A673 (cell line): ENCODE data around the gene HIBCH. TPM values are rescaled to one million over a fixed set of nuclear protein-coding genes. Genes with fewer than 3 reads are reported as not detected.
"Not testable (repeated sequence)": the region's sequence is repeated elsewhere in the genome, so short reads cannot be mapped to it uniquely, and the experiment has no call there.

ENCODE experiments used
- BruUV-seq: library from RNA; stranded (reverse); fragments of 400-500 nt; replicated peaks from 2 replicates; lab custom pipeline; 2021; lab: Mats Ljungman, UMichigan
- CTCF ChIA-PET: fragments of 300-600 bp; sonication (Branson Sonifier 250); formaldehyde crosslinking; loops from one replicate; lab custom pipeline; 2022; ENCODE audit warnings: antibody characterized with exemption; lab: Charles Lee
- POLR2A ChIA-PET: fragments of 300-600 bp; sonication (Branson Sonifier 250); formaldehyde crosslinking; loops from one replicate; lab custom pipeline; 2022; ENCODE audit warnings: antibody characterized with exemption; ENCODE audit not compliant: low non-redundant PET; lab: Charles Lee
- DNase-seq: peaks from one replicate; pipeline ENCODE4 v3.0.0-alpha.2; 2015; ENCODE audit warnings: low spot score
- H3K27ac ChIP-seq: fragments of 200-600 bp; sonication (generic); 2 replicates; pipeline ENCODE4 v1.5.1; 2016; ENCODE audit warnings: mixed run types, low read depth, mild to moderate bottlenecking, mixed read lengths, antibody characterized with exemption, low read length; ENCODE audit not compliant: poor library complexity, severe bottlenecking
- H3K27me3 ChIP-seq: fragments of 200-600 bp; sonication (generic); replicated peaks from 2 replicates; pipeline ENCODE4 v1.6.1; 2017; ENCODE audit warnings: mixed run types, low read depth, mild to moderate bottlenecking, mixed read lengths, antibody characterized with exemption, low read length; ENCODE audit not compliant: insufficient read depth, poor library complexity
- H3K36me3 ChIP-seq: fragments of 200-600 bp; sonication (generic); 2 replicates; pipeline ENCODE4 v1.6.1; 2016; ENCODE audit warnings: mixed run types, mild to moderate bottlenecking, mixed read lengths, antibody characterized with exemption, low read length; ENCODE audit not compliant: insufficient read depth, poor library complexity, severe bottlenecking
- H3K4me1 ChIP-seq: fragments of 200-600 bp; sonication (generic); 2 replicates; pipeline ENCODE4 v1.6.1; 2017; ENCODE audit warnings: mixed run types, mild to moderate bottlenecking, mixed read lengths, antibody characterized with exemption, low read length; ENCODE audit not compliant: insufficient read depth, poor library complexity, severe bottlenecking
- H3K4me3 ChIP-seq: fragments of 200-600 bp; sonication (generic); 2 replicates; pipeline ENCODE4 v1.5.1; 2016; ENCODE audit warnings: low read depth, mixed run types, mild to moderate bottlenecking, mixed read lengths, low read length; ENCODE audit not compliant: poor library complexity, severe bottlenecking
- H3K9me3 ChIP-seq: fragments of 200-600 bp; sonication (generic); 2 replicates; pipeline ENCODE4 v1.6.1; 2016; ENCODE audit warnings: mixed run types, low read depth, mild to moderate bottlenecking, mixed read lengths, antibody characterized with exemption, low read length; ENCODE audit not compliant: poor library complexity, severe bottlenecking
- EZH2 ChIP-seq: fragments of 200-600 bp; sonication (generic); IDR thresholded peaks from 2 replicates; pipeline ENCODE4 v1.6.1; 2017; ENCODE audit warnings: borderline replicate concordance, low read depth, mild to moderate bottlenecking, mixed read lengths, antibody characterized with exemption, low read length; ENCODE audit not compliant: poor library complexity, severe bottlenecking
- intact Hi-C: fragments of 100-400 bp; cut with micrococcal nuclease; formaldehyde crosslinking; loops from one replicate; pipeline ENCODE4 v1.10.0; 2022; ENCODE audit not compliant: unreplicated experiment
- total RNA-seq: library from RNA; stranded (reverse); gene quantifications from 2 replicates; pipeline ENCODE4 v1.2.3, GENCODE V29; 2021
- TF ChIP-seq, protein P1 (sequence below): fragments of 300-800, 200-600 bp; sonication (generic); conservative IDR thresholded peaks from 2 replicates; pipeline ENCODE4 v1.5.1; 2017; ENCODE audit warnings: low read depth, mild to moderate bottlenecking, antibody characterized with exemption, low read length, moderate library complexity, mixed read lengths

The HIBCH gene
- total RNA-seq, 1 experiment from 2014 or later: 43.3 TPM

DNA sequence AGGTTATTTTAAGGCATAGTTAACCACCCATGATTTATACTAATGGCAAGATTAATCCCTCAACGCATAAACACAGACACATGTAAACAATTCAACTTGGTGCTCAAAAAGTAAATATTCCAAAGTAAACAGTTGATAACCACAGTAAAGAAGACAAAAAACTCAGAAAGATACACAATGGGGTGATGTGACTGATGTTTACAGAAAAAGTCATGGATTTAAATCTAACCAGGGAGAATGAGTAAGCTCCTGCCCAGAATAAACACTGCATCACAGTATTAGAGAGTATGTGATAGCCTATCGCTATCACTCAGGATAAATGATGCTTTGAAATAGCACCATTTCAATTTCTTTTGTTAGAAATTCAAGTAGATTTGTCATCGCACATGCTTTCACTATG, 49.3 kb downstream of the HIBCH start:
- Histone ChIP-seq H3K36me3 (no peaks in the 10 kb centered on the region), H3K4me1 (no peaks in the 10 kb centered on the region), H3K4me3 (no peak overlapping the region), H3K9me3 (peaks cover 6% of the 10 kb centered on the region), H3K27ac (no peak overlapping the region), H3K27me3 (no peaks in the 10 kb centered on the region)
- intact Hi-C loops: no loop called here
- TF ChIP-seq EZH2: no peak
- TF ChIP-seq, protein P1, sequence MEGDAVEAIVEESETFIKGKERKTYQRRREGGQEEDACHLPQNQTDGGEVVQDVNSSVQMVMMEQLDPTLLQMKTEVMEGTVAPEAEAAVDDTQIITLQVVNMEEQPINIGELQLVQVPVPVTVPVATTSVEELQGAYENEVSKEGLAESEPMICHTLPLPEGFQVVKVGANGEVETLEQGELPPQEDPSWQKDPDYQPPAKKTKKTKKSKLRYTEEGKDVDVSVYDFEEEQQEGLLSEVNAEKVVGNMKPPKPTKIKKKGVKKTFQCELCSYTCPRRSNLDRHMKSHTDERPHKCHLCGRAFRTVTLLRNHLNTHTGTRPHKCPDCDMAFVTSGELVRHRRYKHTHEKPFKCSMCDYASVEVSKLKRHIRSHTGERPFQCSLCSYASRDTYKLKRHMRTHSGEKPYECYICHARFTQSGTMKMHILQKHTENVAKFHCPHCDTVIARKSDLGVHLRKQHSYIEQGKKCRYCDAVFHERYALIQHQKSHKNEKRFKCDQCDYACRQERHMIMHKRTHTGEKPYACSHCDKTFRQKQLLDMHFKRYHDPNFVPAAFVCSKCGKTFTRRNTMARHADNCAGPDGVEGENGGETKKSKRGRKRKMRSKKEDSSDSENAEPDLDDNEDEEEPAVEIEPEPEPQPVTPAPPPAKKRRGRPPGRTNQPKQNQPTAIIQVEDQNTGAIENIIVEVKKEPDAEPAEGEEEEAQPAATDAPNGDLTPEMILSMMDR: no peak
- DNase-seq: no peak
- ChIA-PET CTCF (no interaction called here), POLR2A (no interaction called here)
- BruUV-seq: no TSS peak

DNA sequence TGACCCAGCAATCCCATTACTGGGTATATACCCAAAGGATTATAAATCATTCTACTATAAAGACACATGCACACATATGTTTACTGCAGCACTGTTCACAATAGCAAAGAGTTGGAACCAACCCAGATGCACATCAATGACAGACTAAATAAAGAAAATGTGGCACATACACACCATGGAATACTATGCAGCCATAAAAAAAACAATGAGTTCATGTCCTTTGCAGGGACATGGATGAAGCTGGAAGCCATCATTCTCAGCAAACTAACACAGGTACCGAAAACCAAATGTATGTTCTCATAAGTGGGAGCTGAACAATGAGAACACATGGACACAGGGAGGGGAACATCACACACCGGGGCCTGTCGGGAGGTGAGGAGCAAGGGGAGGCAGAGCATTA, 49.9 kb downstream of the HIBCH start:
- BruUV-seq, CTCF ChIA-PET, H3K27me3 ChIP-seq, H3K9me3 ChIP-seq, H3K36me3 ChIP-seq, intact Hi-C loops, H3K4me1 ChIP-seq, DNase-seq, H3K4me3 ChIP-seq, H3K27ac ChIP-seq, POLR2A ChIA-PET: not testable (repeated sequence)

DNA sequence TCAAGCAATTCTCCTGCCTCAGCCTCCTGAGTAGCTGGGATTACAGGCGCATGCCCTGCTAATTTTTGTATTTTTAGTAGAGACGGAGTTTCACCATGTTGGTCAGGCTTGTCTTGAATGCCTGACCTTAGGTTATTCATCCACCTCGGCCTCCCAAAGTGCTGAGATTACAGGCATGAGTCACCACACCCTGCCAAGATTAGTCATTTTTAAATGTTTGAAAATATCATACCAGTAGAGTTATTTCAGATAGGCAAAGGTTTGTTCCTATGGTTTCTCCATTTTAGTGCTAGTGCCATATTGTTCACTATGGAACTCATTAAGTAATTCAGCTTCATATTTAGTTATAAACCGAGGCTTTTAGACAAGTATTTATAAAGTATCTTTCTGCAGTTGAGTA, 52.3 kb downstream of the HIBCH start:
- H3K9me3 ChIP-seq: peaks cover 9% of the 10 kb centered on the region
- intact Hi-C loops: no loop called here
- no peaks in the 10 kb centered on the region for H3K36me3 ChIP-seq
- no peaks in the 10 kb centered on the region for H3K4me1 ChIP-seq
- no peak for TF ChIP-seq EZH2
- TF ChIP-seq, protein P1: no peak
- no peaks in the 10 kb centered on the region for H3K27me3 ChIP-seq
- H3K4me3 ChIP-seq: no peak overlapping the region
- H3K27ac ChIP-seq: no peak overlapping the region
- no TSS peak for BruUV-seq
- DNase-seq: no peak
- ChIA-PET POLR2A (no interaction called here), CTCF (no interaction called here)

DNA sequence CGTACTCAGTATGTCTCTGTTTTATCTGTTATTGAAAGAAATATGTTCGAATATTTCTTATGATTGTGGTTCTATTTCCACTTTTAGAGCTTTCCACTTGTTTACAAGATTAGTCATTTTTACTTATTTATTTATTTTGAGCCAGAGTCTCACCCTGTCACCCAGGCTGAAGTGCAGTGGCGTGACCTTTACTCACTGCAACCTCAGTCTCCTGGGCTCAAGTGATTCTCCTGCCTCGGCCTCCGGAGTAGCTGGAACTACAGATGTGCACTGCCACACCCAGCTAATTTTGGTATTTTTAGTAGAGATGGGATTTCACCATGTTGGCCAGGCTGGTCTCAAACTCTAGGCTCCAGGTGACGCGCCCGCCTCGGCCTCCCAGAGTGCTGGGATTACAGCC, 53.3 kb downstream of the HIBCH start:
- no peak for DNase-seq
- Histone ChIP-seq H3K4me3 (no peak overlapping the region), H3K27me3 (no peaks in the 10 kb centered on the region), H3K27ac (no peak overlapping the region), H3K36me3 (no peaks in the 10 kb centered on the region), H3K4me1 (no peaks in the 10 kb centered on the region), H3K9me3 (peaks cover 9% of the 10 kb centered on the region)
- POLR2A ChIA-PET: no interaction called here
- intact Hi-C loops: no loop called here
- no TSS peak for BruUV-seq
- CTCF ChIA-PET: no interaction called here
- TF ChIP-seq, protein P1: no peak
- TF ChIP-seq EZH2: no peak
